H4 (cell line): ENCODE measurements around the gene RAB20. TPM values are rescaled to one million over a fixed set of nuclear protein-coding genes. Genes with fewer than 3 reads are reported as not detected.
A peak's percentile ranks its signal among the peaks of the same experiment; 100 is the strongest.
"Not testable (repeated sequence)": the region's sequence is repeated elsewhere in the genome, so short reads cannot be mapped to it uniquely, and the experiment has no call there.

Experiments used
- DNase-seq: peaks from one replicate; pipeline ENCODE4 v3.0.0-alpha.2; 2015; ENCODE audit warnings: low spot score
- total RNA-seq: library from RNA; depleted of rRNA; stranded (reverse); fragments of >200 nt; shearing (Covaris generic); gene quantifications from 2 replicates; pipeline ENCODE4 v1.2.3, GENCODE V29; 2014; rRNA removed

Gene RAB20
- total RNA-seq = 12.3 and 14.6 TPM in 2 replicates

DNA sequence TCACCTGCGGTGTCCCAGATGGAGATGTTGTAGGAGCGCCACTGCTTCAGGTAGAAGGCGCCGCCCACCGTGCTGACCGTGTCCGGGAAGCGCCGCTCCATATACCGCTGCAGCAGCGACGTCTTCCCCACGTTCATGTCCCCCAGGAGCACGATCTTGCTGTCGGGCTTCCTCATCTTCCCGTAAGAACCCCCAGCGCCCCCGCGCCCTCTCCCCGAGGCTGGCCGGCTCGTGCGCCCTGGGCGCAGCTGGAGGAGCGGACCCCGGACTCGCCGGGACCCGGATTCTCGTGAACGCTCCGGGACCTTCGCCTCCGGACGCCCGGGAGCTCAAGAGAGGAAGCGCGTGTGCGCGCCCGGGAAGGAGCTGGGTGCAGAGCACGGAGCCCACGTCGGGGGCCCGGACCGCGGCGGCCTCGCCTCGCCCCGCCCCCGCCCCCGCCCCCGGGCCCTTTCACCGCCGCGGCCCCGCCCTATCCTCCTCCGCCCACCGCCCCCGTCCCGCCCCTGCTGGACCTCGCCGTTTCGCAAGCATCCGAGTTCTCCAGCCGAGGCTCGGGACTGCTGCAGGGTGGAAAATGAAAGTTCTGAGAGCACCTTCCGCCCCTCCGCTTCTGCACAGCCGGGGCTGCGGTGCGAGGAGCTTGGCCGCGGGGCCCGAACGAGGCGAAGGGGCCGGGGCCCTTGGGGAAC lies at the start of gene RAB20:
TSS of gene RAB20 (minus strand) at position 379 of the 692 bp plus-strand sequence. CDS start at position 176, 203 bp downstream.
- peak; percentile 70 for DNase-seq

DNA sequence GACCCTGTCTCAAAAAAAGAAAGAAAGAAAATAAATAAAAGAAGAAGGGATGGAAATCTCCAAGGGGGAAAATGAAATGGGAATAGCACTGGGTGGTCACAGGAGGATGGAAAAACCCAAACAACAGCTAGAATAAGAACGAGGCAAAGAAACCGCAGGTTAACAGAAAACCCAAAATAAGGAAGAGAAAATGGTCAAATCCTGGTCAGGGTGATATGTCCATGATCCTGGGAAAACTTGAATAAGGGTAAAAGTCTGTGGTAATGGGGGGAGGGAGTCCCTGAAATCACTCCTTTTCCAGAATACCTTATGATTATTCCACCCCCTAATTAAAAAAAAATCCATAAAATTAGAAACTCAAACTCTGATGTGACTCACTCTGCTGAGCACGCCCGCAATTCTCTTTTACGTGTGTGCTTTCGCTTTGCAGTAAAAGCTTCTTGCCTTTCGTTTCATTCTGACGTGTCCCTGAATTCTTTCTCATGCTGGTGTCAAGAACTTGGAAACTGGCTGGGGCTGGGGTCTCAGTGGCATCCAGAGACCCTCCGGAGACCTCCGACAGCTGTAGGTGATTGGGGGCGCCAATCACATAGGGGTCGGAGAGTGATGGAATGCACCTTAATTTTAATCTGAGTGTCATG lies 49.6 kb upstream of the RAB20 start:
- DNase-seq = peak; percentile 39

- DNase-seq = no peak
These were observed 46.2 kb upstream of the RAB20 start for GRCh38 chr13:110607675-110608224.

- not testable (repeated sequence) for DNase-seq
These were observed 44.8 kb upstream of the RAB20 start for GRCh38 chr13:110606281-110606680.

GRCh38 chr13:110605132-110605531 lies 43.6 kb upstream of the RAB20 start:
- no peak for DNase-seq

DNA sequence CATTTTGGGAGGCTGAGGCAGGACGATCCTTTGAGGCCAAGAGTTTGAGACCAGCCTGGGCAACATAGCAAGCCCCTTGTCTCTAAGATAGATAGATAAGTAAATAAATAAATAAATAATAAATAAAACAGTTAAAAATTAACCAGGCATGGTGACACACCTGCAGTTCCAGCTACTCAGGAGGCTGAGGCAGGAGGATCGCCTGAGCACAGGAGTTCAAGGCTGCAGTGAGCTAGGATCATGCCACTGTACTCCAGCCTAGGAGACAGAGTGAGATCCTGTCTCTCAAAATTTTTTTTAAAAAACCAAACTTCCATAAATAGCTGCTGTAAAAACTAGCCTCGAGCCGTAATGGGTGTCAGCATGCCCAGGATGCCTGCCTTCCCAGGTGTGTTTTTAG lies 39.5 kb upstream of the RAB20 start:
- no peak for DNase-seq

GRCh38 chr13:110600261-110600819 lies 38.8 kb upstream of the RAB20 start:
- no peak for DNase-seq

- DNase-seq = no peak
These were observed 35.6 kb upstream of the RAB20 start for GRCh38 chr13:110597041-110597689.

DNA sequence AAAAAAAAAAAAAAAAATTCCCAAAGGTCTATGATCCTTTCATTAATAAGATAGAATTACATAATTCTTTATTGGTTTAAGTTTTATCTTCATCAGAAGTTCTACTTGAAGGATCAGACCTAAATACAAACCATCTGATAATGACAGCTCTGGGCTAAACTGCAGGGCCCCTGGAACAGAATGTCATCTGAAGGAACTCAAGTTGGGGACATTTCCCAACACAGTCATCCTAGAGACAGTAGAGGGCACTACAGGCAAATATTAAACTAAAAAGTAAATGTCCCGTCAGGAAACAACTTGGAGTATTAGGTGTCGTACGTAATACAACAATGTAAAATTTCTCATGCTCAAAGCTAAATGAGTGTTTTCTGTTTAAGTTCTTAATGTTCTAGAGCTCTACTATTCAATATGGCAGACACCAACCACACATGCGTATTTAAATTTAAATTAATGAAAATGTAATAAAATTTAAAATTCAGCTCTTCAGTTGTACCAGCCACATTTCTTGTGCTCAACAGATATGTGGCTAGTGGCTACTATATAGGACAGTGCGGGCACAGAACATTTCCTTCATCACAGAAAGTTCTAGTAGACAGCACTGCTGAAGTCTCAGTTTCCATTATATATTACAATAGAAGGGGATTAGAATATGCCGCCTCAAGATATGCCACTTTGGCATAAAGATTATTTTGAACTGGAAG lies 32.1 kb upstream of the RAB20 start:
- peak; percentile 39 for DNase-seq

GRCh38 chr13:110592665-110593064 lies 31.1 kb upstream of the RAB20 start:
- no peak for DNase-seq

GRCh38 chr13:110590577-110590976 lies 29.1 kb upstream of the RAB20 start:
- DNase-seq = no peak

GRCh38 chr13:110589793-110590390 lies 28.4 kb upstream of the RAB20 start:
- DNase-seq = no peak

GRCh38 chr13:110583178-110583865 lies 21.8 kb upstream of the RAB20 start:
- DNase-seq = no peak

- no peak for DNase-seq
These were observed 21.0 kb upstream of the RAB20 start for GRCh38 chr13:110582421-110582954.

DNA sequence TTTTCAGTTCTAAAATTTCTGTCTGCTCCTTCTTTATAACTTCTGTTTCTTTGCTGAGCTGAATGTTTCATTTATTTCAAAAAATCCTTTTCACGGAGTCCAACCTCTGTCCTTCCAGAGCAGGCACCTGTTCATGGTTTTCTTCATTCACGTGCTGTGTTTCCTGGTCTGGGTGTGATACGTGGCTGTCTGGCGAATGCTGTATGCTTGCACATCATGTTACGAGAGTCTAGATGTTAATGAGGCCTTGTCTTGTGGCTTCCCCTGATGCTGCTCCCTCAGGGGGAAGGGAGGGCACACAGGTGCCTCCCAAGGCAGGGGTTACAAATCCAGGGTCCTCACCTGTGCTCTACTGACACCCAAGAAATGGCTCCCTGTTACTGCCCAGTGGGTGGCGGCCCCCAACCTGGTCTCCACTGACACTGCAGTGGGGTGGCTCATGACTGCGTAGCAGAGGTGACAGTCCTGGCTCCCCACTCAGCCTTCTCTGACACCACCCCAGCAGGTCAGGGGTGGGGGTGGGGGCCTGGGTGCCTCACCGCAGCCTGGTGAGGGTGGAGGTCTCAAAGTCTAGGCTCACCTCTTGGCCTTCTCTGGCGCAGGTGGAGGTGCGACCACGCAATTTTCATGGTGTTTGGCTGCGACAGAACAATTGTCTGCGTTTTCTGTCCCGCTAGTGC lies 20.1 kb upstream of the RAB20 start:
- no peak for DNase-seq

DNA sequence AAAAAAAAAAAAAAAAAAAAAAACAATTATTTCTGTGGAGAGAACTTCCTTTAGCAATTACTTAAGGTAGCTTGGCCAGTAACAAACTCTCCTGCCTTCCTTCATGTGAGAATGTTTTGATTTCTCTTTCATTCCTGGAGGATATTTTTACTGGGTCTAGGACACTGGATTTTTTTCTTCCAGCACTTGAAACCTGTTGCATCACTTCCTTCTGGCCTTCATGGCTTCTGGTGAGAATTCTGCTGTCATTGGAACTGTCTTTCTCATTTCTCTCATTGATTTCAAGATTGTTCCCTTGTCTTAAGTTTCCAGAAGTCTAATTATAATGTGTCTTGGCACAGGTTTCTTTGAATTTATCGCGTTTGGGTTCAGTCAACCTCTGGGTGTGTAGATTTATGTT lies 19.3 kb upstream of the RAB20 start:
- DNase-seq = no peak

GRCh38 chr13:110578363-110578762 lies 16.8 kb upstream of the RAB20 start:
- DNase-seq = no peak

- DNase-seq = no peak
These were observed 15.4 kb upstream of the RAB20 start for GRCh38 chr13:110576736-110577476.

DNA sequence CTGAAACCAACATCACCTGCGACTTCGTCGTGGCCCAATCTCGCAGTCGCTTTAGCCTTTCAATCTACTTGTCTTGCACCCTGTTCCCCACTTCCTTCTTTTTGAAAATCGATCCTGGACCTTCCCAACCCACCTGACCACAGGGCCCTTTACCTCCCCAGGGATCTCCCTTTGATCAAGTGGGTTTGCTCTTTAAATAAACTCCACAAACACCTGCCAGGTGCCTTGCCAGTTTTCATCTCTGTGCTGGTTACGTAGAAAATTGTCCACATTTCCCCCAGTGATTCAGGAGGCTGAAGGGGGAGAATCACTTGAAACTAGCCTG lies 14.5 kb upstream of the RAB20 start:
- no peak for DNase-seq
